ENCODE measurements around the gene ZNF705A. TPM values are rescaled to one million over a fixed set of nuclear protein-coding genes. Genes with fewer than 3 reads are reported as not detected.
A peak's percentile ranks its signal among the peaks of the same experiment; 100 is the strongest.

The ZNF705A gene
- total RNA-seq (2014; rRNA removed; shearing (Covaris generic)) = not detected in 2 replicates
- not detected in 2 replicates for polyA plus RNA-seq (2016; fragmentation: Nextera tagmentation; extraction: Ambion mirVana)
- long read RNA-seq = 0 reads

GRCh38 chr12:8156845-8157244 lies at the start of gene ZNF705A:
Gene ZNF705A (plus strand): TSS chr12:8157015. CDS start chr12:8172626, 15,611 bp downstream.
- Histone ChIP-seq H3K27ac (ENCODE audit: low read depth) (no peak within 1 kb of the TSS), H3K4me2 (no peak within 1 kb of the TSS)

More at GRCh38 chr12:8156845-8157244, at the start of gene ZNF705A:
- Mint-ChIP-seq H3K27ac (peak within 1 kb of the TSS; percentile 33; the same call in 1 of the 2 replicates), H3K4me3 (no peak within 1 kb of the TSS), H3K9me3 (no peaks in the 10 kb centered on the region), H3K27me3 (ENCODE audit: insufficient read depth, low read depth, poor library complexity) (peaks cover 3% of the 10 kb centered on the region), H3K36me3 (ENCODE audit: low read depth) (no peaks in the 10 kb centered on the region), H3K4me1 (peaks cover 13% of the 10 kb centered on the region)
- H3K79me2 ChIP-seq (replicated peaks; ENCODE audit: insufficient read depth) = no peaks in the 10 kb centered on the region
- TF ChIP-seq, protein P1, sequence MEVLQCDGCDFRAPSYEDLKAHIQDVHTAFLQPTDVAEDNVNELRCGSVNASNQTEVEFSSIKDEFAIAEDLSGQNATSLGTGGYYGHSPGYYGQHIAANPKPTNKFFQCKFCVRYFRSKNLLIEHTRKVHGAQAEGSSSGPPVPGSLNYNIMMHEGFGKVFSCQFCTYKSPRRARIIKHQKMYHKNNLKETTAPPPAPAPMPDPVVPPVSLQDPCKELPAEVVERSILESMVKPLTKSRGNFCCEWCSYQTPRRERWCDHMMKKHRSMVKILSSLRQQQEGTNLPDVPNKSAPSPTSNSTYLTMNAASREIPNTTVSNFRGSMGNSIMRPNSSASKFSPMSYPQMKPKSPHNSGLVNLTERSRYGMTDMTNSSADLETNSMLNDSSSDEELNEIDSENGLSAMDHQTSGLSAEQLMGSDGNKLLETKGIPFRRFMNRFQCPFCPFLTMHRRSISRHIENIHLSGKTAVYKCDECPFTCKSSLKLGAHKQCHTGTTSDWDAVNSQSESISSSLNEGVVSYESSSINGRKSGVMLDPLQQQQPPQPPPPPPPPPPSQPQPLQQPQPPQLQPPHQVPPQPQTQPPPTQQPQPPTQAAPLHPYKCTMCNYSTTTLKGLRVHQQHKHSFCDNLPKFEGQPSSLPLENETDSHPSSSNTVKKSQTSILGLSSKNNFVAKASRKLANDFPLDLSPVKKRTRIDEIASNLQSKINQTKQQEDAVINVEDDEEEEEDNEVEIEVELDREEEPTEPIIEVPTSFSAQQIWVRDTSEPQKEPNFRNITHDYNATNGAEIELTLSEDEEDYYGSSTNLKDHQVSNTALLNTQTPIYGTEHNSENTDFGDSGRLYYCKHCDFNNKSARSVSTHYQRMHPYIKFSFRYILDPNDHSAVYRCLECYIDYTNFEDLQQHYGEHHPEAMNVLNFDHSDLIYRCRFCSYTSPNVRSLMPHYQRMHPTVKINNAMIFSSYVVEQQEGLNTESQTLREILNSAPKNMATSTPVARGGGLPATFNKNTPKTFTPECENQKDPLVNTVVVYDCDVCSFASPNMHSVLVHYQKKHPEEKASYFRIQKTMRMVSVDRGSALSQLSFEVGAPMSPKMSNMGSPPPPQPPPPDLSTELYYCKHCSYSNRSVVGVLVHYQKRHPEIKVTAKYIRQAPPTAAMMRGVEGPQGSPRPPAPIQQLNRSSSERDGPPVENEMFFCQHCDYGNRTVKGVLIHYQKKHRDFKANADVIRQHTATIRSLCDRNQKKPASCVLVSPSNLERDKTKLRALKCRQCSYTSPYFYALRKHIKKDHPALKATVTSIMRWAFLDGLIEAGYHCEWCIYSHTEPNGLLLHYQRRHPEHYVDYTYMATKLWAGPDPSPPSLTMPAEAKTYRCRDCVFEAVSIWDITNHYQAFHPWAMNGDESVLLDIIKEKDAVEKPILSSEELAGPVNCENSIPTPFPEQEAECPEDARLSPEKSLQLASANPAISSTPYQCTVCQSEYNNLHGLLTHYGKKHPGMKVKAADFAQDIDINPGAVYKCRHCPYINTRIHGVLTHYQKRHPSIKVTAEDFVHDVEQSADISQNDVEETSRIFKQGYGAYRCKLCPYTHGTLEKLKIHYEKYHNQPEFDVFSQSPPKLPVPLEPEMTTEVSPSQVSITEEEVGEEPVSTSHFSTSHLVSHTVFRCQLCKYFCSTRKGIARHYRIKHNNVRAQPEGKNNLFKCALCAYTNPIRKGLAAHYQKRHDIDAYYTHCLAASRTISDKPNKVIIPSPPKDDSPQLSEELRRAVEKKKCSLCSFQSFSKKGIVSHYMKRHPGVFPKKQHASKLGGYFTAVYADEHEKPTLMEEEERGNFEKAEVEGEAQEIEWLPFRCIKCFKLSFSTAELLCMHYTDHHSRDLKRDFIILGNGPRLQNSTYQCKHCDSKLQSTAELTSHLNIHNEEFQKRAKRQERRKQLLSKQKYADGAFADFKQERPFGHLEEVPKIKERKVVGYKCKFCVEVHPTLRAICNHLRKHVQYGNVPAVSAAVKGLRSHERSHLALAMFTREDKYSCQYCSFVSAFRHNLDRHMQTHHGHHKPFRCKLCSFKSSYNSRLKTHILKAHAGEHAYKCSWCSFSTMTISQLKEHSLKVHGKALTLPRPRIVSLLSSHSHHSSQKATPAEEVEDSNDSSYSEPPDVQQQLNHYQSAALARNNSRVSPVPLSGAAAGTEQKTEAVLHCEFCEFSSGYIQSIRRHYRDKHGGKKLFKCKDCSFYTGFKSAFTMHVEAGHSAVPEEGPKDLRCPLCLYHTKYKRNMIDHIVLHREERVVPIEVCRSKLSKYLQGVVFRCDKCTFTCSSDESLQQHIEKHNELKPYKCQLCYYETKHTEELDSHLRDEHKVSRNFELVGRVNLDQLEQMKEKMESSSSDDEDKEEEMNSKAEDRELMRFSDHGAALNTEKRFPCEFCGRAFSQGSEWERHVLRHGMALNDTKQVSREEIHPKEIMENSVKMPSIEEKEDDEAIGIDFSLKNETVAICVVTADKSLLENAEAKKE (CRISPR knock-in tag; IDR thresholded peaks at IDR 0.05) = no peak
- TF ChIP-seq POLR2AphosphoS5 (IDR thresholded peaks at IDR 0.05; ENCODE audit: low read depth) = no peak
- TF ChIP-seq EZH2 (IDR thresholded peaks at IDR 0.05; ENCODE audit: low read depth, unreplicated experiment) = no peak
- TF ChIP-seq REST (IDR thresholded peaks at IDR 0.05; ENCODE audit: unreplicated experiment) = no peak
- TF ChIP-seq, protein P2, sequence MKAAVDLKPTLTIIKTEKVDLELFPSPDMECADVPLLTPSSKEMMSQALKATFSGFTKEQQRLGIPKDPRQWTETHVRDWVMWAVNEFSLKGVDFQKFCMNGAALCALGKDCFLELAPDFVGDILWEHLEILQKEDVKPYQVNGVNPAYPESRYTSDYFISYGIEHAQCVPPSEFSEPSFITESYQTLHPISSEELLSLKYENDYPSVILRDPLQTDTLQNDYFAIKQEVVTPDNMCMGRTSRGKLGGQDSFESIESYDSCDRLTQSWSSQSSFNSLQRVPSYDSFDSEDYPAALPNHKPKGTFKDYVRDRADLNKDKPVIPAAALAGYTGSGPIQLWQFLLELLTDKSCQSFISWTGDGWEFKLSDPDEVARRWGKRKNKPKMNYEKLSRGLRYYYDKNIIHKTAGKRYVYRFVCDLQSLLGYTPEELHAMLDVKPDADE (IDR thresholded peaks at IDR 0.05) = no peak
- TF ChIP-seq EZH2phosphoT487 (IDR thresholded peaks at IDR 0.05; ENCODE audit: unreplicated experiment) = no peak
- no peak for TF ChIP-seq CTCF (conservative IDR thresholded peaks at IDR 0.05; ENCODE audit: low read depth in 2 of 2)
- no peak for TF ChIP-seq ZNF331 (CRISPR knock-in tag; IDR thresholded peaks at IDR 0.05; ENCODE audit: low read depth)
- no peak for TF ChIP-seq STAT1 (IDR thresholded peaks at IDR 0.05; ENCODE audit: unreplicated experiment)
- TF ChIP-seq CREB1 (CRISPR knock-in tag; IDR thresholded peaks at IDR 0.05; ENCODE audit: low read depth) = no peak
- TF ChIP-seq ZNF114 (CRISPR knock-in tag; IDR thresholded peaks at IDR 0.05) = no peak
- no peak for TF ChIP-seq NANOG (IDR thresholded peaks at IDR 0.05; ENCODE audit: borderline replicate concordance)
- no peak for TF ChIP-seq JUNB (IDR thresholded peaks at IDR 0.05; ENCODE audit: unreplicated experiment)
- ATAC-seq = no peak
- peaks cover 14% of the 10 kb centered on the region; the same call in 1 of the 2 replicates for H3K4me1 ChIP-seq (ENCODE audit: insufficient read depth)
- no peak for DNase-seq (ENCODE audit: low spot score)
- H3K36me3 ChIP-seq (ENCODE audit: insufficient read depth) = no peaks in the 10 kb centered on the region
- no peak within 1 kb of the TSS for H3K4me3 ChIP-seq
- H3K27me3 ChIP-seq (ENCODE audit: insufficient read depth) = no peaks in the 10 kb centered on the region
- no peaks in the 10 kb centered on the region for H3K9me2 ChIP-seq (ENCODE audit: insufficient read depth)
- H2AFZ ChIP-seq = peak within 1 kb of the TSS; percentile 36; the same call in 1 of the 2 replicates
- no peaks in the 10 kb centered on the region for H3F3A ChIP-seq (replicated peaks; ENCODE audit: low read depth)
- H4K20me1 ChIP-seq (replicated peaks; ENCODE audit: insufficient read depth) = no peaks in the 10 kb centered on the region
